Measurements from ENCODE around the gene PRR13. TPM values are rescaled to one million over a fixed set of nuclear protein-coding genes. Genes with fewer than 3 reads are reported as not detected.

Gene PRR13
- total and polyA plus RNA-seq, 9 of the 15 experiments (the other 6 are each of a cell fraction or from before 2014, with no cell fraction given): 117 to 835 (median 285) TPM

DNA sequence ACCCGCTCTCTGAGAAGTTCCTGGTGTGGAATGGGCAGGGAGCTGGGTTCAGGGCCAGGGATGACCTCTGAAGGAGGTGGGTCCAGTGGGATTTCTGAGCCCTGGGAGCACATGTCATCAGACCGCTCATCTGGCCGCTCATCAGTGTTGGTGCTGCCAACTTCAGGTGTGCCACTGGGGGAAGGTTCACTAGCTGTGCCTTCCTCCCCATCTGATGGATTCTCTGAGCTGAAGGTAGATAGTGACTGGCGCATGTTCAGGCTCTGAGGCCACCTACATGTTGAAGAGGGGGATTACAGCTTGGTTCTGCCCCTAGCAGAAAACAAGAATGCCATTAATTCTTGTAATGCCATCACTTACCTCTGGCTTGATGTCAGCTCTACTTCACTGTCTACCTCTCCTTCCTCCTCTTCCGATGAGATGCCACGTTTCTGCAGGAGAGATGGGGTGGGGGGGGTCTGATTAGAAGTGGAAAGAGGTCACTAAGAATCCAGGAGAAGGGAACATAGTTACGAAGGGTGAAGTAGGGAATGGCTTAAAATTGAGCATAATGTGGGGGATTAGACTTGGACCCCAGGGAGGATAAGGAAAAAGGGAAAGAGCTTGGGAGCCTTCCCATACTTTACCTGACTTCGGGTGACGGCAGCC is 40.5 kb downstream of the PRR13 start (continued):
- TF ChIP-seq MGA (IDR thresholded peaks at IDR 0.05) (no peak), ZNF551 (CRISPR knock-in tag; IDR thresholded peaks at IDR 0.05) (no peak), ETS2 (tag; IDR thresholded peaks at IDR 0.05; ENCODE audit: borderline replicate concordance, poor library complexity, severe bottlenecking) (no peak), SRSF9 (IDR thresholded peaks at IDR 0.05; ENCODE audit: borderline replicate concordance, low read depth, low read length) (no peak), ATF7 (IDR thresholded peaks at IDR 0.05) (no peak), TARDBP (IDR thresholded peaks at IDR 0.05) (no peak), PHTF2 (CRISPR knock-in tag; IDR thresholded peaks at IDR 0.05) (no peak), POLR2AphosphoS2 (IDR thresholded peaks at IDR 0.05; ENCODE audit: low read length) (peak; percentile 57; the same call in 1 of the 2 replicates)

All from K562 (cell line).